Muscle of leg (tissue), 16 donors: Measurements from ENCODE around the gene TTYH1. TPM values are rescaled to one million over a fixed set of nuclear protein-coding genes. Genes with fewer than 3 reads are reported as not detected.
"Not testable (repeated sequence)": the region's sequence is repeated elsewhere in the genome, so short reads cannot be mapped to it uniquely, and the experiment has no call there.

ENCODE experiments used
- DNase-seq: peaks from one replicate; pipeline ENCODE4 v3.0.0; 2013
- H3K27ac ChIP-seq: one replicate; pipeline ENCODE4 v1.5.1; 2013; ENCODE audit warnings: mild to moderate bottlenecking, low read length, control low read depth
- H3K27me3 ChIP-seq: one replicate; pipeline ENCODE4 v1.6.1; 2013; ENCODE audit warnings: low read length; ENCODE audit not compliant: control insufficient read depth, insufficient read depth
- H3K36me3 ChIP-seq: one replicate; pipeline ENCODE4 v1.6.1; 2013; ENCODE audit warnings: low read length; ENCODE audit not compliant: control insufficient read depth, insufficient read depth
- H3K4me1 ChIP-seq: one replicate; pipeline ENCODE4 v1.6.1; 2013; ENCODE audit warnings: low read length; ENCODE audit not compliant: control insufficient read depth, insufficient read depth
- H3K4me3 ChIP-seq: one replicate; pipeline ENCODE4 v1.5.1; 2013; ENCODE audit warnings: low read length, control low read depth
- H3K9me3 ChIP-seq: replicated peaks from 2 replicates; pipeline ENCODE4 v1.6.1; 2013; ENCODE audit warnings: low read depth, low read length; ENCODE audit not compliant: control insufficient read depth
- WGBS: methylation state at CpG from one replicate; pipeline ENCODE4 v1.1.5; 2013; ENCODE audit warnings: missing lambda C conversion rate; ENCODE audit not compliant: insufficient coverage; 5-methylcytosine and 5-hydroxymethylcytosine counted together
- long read RNA-seq, 11 donors: transcript quantifications; one replicate each; lab custom pipeline, GENCODE V29; 2026
- polyA plus RNA-seq, 8 donors: library from polyadenylated mRNA; unstranded; fragments of 120-200 nt; gene quantifications; one replicate each; pipeline versions ENCODE4 v1.2.1 to v1.2.3, GENCODE V29; 2013; ENCODE audit warnings: inconsistent platforms in 1 of 8, low replicate concordance in 1 of 8; ENCODE audit not compliant: insufficient read length in 8 of 8, insufficient read depth in 1 of 8
- total RNA-seq: library from RNA; stranded (reverse); fragments of 120-200 nt; gene quantifications from one replicate; pipeline ENCODE4 v1.2.4, GENCODE V29; 2013

The TTYH1 gene
- total RNA-seq (3.6 TPM), polyA plus RNA-seq (10 to 100 TPM in 1 of 8 donors, 1 to 10 TPM in 7; 2.7 to 13.1 (median 5.1) TPM)
- long read RNA-seq, donor 1, partial matches to known transcripts: 0 of 1 reads
- long read RNA-seq, donor 1, other reads (novel, unspliced or antisense): 0 of 1 reads
- long read RNA-seq, donor 2: 0 reads
- long read RNA-seq, donor 3, partial matches to known transcripts: 0 of 1 reads
- long read RNA-seq, donor 3, other reads (novel, unspliced or antisense): 0 of 1 reads
- long read RNA-seq, donor 4: 0 reads
- long read RNA-seq, donor 5, partial matches to known transcripts: 0 of 1 reads
- long read RNA-seq, donor 5, other reads (novel, unspliced or antisense): 0 of 1 reads
- long read RNA-seq, donor 6, partial matches to known transcripts: 0 of 1 reads
- long read RNA-seq, donor 6, other reads (novel, unspliced or antisense): 0 of 1 reads
- long read RNA-seq, donor 7, partial matches to known transcripts: 0 of 1 reads
- long read RNA-seq, donor 7, other reads (novel, unspliced or antisense): 0 of 1 reads
- long read RNA-seq, donor 8: 0 reads
- long read RNA-seq, donor 9: 0 reads
- long read RNA-seq, donor 10: 0 reads
- long read RNA-seq, donor 11, partial matches to known transcripts: 0 of 2 reads
- long read RNA-seq, donor 11, other reads (novel, unspliced or antisense): 0 of 2 reads

GRCh38 chr19:54415208-54415900 lies at the start of gene TTYH1:
Gene TTYH1, plus strand, starts transcription at chr19:54415464. Its CDS starts 89 bp downstream, at chr19:54415553.
- Histone ChIP-seq H3K27ac (no peak within 1 kb of the TSS), H3K9me3 (no peaks in the 10 kb centered on the region), H3K4me1 (peaks cover 18% of the 10 kb centered on the region), H3K36me3 (no peaks in the 10 kb centered on the region), H3K4me3 (peak within 1 kb of the TSS; percentile 10), H3K27me3 (peaks cover 47% of the 10 kb centered on the region)
- WGBS: under 1% methylated on average over 45 of the region's 68 CpGs
- no peak for DNase-seq

- H3K27ac ChIP-seq, H3K27me3 ChIP-seq, H3K4me3 ChIP-seq, H3K36me3 ChIP-seq, H3K9me3 ChIP-seq, H3K4me1 ChIP-seq, DNase-seq: not testable (repeated sequence)
- WGBS: 85% methylated on average over 3 of the region's 13 CpGs
Observed at GRCh38 chr19:54365798-54366197, 49.5 kb upstream of the TTYH1 start.

- H3K36me3 ChIP-seq: no peaks in the 10 kb centered on the region
- DNase-seq: no peak
- H3K4me1 ChIP-seq: peaks cover 4% of the 10 kb centered on the region
- no peak overlapping the region for H3K27ac ChIP-seq
- no peak overlapping the region for H3K4me3 ChIP-seq
- H3K9me3 ChIP-seq: no peaks in the 10 kb centered on the region
- no peaks in the 10 kb centered on the region for H3K27me3 ChIP-seq
- 100% methylated on average over 1 of the region's 6 CpGs for WGBS
Observed at GRCh38 chr19:54366811-54367210, 48.5 kb upstream of the TTYH1 start.

GRCh38 chr19:54369082-54369687 lies 46.1 kb upstream of the TTYH1 start:
- no peaks in the 10 kb centered on the region for H3K9me3 ChIP-seq
- H3K4me3 ChIP-seq: no peak overlapping the region
- H3K27ac ChIP-seq: no peak overlapping the region
- H3K4me1 ChIP-seq: peaks cover 4% of the 10 kb centered on the region
- no peaks in the 10 kb centered on the region for H3K27me3 ChIP-seq
- no peaks in the 10 kb centered on the region for H3K36me3 ChIP-seq
- WGBS: 64% methylated on average over 4 of the region's 8 CpGs
- no peak for DNase-seq

- not testable (repeated sequence) for H3K27ac ChIP-seq, H3K27me3 ChIP-seq, H3K36me3 ChIP-seq, DNase-seq, H3K4me1 ChIP-seq, H3K4me3 ChIP-seq, H3K9me3 ChIP-seq
- WGBS: no CpG with 5 or more reads among the region's 19 CpGs
Observed at GRCh38 chr19:54369688-54370433, 45.4 kb upstream of the TTYH1 start.

GRCh38 chr19:54370434-54370796 lies 44.8 kb upstream of the TTYH1 start:
- not testable (repeated sequence) for H3K27ac ChIP-seq, H3K27me3 ChIP-seq, H3K4me3 ChIP-seq, H3K4me1 ChIP-seq, H3K9me3 ChIP-seq, H3K36me3 ChIP-seq, DNase-seq
- WGBS: no CpG with 5 or more reads among the region's 10 CpGs

GRCh38 chr19:54371453-54371852 lies 43.8 kb upstream of the TTYH1 start:
- not testable (repeated sequence) for DNase-seq, H3K27ac ChIP-seq, H3K27me3 ChIP-seq, H3K9me3 ChIP-seq, H3K4me3 ChIP-seq, H3K36me3 ChIP-seq, H3K4me1 ChIP-seq
- WGBS: 60% methylated on average over 1 of the region's 5 CpGs

- H3K36me3 ChIP-seq: no peaks in the 10 kb centered on the region
- H3K4me3 ChIP-seq: no peak overlapping the region
- H3K9me3 ChIP-seq: no peaks in the 10 kb centered on the region
- 69% methylated on average over 2 of the region's 16 CpGs for WGBS
- peak overlapping the region; percentile 55 for H3K27ac ChIP-seq
- H3K27me3 ChIP-seq: no peaks in the 10 kb centered on the region
- DNase-seq: peak; percentile 59
- H3K4me1 ChIP-seq: no peaks in the 10 kb centered on the region
Observed at GRCh38 chr19:54373781-54374631, 41.3 kb upstream of the TTYH1 start.
